HL-60 (cell line): ENCODE measurements around the gene BRIX1.

Experiments
- DNase-seq, 2 experiments: peaks; one replicate each; pipeline ENCODE4 v3.0.0-alpha.2; 2010 to 2020; ENCODE audit warnings: low read depth in 1 of 2, low spot score in 1 of 2
- H3K27ac ChIP-seq: fragments of 250-450 bp; sonication (Bioruptor Pico); replicated peaks from 2 replicates; pipeline ENCODE4 v1.5.1; 2020; ENCODE audit warnings: mild to moderate bottlenecking, moderate library complexity
- H3K27me3 ChIP-seq: fragments of 250-450 bp; sonication (Bioruptor Pico); 2 replicates; pipeline ENCODE4 v1.5.1; 2021; ENCODE audit warnings: mild to moderate bottlenecking, moderate library complexity; ENCODE audit not compliant: insufficient read depth, poor library complexity, severe bottlenecking
- H3K4me3 ChIP-seq: replicated peaks from 2 replicates; pipeline ENCODE4 v1.5.1; 2011; ENCODE audit warnings: mild to moderate bottlenecking, control low read depth, low read length; ENCODE audit not compliant: insufficient read depth
- CTCF ChIP-seq: IDR thresholded peaks from one replicate; pipeline ENCODE4 v1.5.1; 2011; ENCODE audit warnings: low read length, control low read depth, inconsistent platforms; ENCODE audit not compliant: insufficient read depth
- GABPA ChIP-seq: IDR thresholded peaks from 2 replicates; pipeline ENCODE4 v1.6.1; 2012; ENCODE audit warnings: low read depth
- POLR2AphosphoS5 ChIP-seq: IDR thresholded peaks from 2 replicates; pipeline ENCODE4 v1.6.1; 2012; ENCODE audit warnings: low read depth
- REST ChIP-seq: IDR thresholded peaks from 2 replicates; pipeline ENCODE4 v1.6.1; 2012; ENCODE audit warnings: low read depth; ENCODE audit not compliant: insufficient replicate concordance
- SPI1 ChIP-seq: IDR thresholded peaks from 2 replicates; pipeline ENCODE4 v1.6.1; 2012; ENCODE audit warnings: low read depth, mild to moderate bottlenecking, borderline replicate concordance

Gene BRIX1

GRCh38 chr5:34932947-34933346 is 17.4 kb downstream of the BRIX1 start:
- no peak for TF ChIP-seq GABPA
- Histone ChIP-seq H3K27me3 (no peaks in the 10 kb centered on the region), H3K4me3 (no peak overlapping the region), H3K27ac (no peak overlapping the region)
- no peak for DNase-seq

GRCh38 chr5:34941936-34942335 is 26.4 kb downstream of the BRIX1 start:
- Histone ChIP-seq H3K4me3 (no peak overlapping the region), H3K27ac (no peak overlapping the region), H3K27me3 (no peaks in the 10 kb centered on the region)
- no peak for DNase-seq
- TF ChIP-seq POLR2AphosphoS5 (no peak), GABPA (no peak), CTCF (no peak), REST (no peak)

GRCh38 chr5:34944044-34944443 is 28.5 kb downstream of the BRIX1 start:
- TF ChIP-seq GABPA = no peak
- TF ChIP-seq POLR2AphosphoS5 = no peak
- no peak for TF ChIP-seq REST
- Histone ChIP-seq H3K27me3 (no peaks in the 10 kb centered on the region), H3K4me3 (no peak overlapping the region), H3K27ac (no peak overlapping the region)
- DNase-seq = no peak

GRCh38 chr5:34944460-34945047 is 29.0 kb downstream of the BRIX1 start:
- no peak overlapping the region for H3K4me3 ChIP-seq
- H3K27ac ChIP-seq = no peak overlapping the region
- H3K27me3 ChIP-seq = no peaks in the 10 kb centered on the region
- DNase-seq = no peak
- TF ChIP-seq REST (no peak), POLR2AphosphoS5 (no peak), CTCF (no peak), SPI1 (no peak), GABPA (no peak)
